GM18517 (cell line): Measurements from ENCODE around the gene PCLO.

Experiments used
- ATAC-seq: cut with Tn5 transposase; IDR thresholded peaks from one replicate; pipeline ENCODE4 v1.9.1; 2021; ENCODE audit warnings: mild to moderate bottlenecking, moderate library complexity; ENCODE audit not compliant: unreplicated experiment

PCLO gene

GRCh38 chr7:82851121-82851520 is 311.6 kb downstream of the PCLO start:
- no peak for ATAC-seq

- no peak for ATAC-seq
Observed at GRCh38 chr7:82841828-82842227, 320.9 kb downstream of the PCLO start.

GRCh38 chr7:82840061-82840460 is 322.6 kb downstream of the PCLO start:
- ATAC-seq = no peak

GRCh38 chr7:82839555-82839954 is 323.1 kb downstream of the PCLO start:
- no peak for ATAC-seq

GRCh38 chr7:82839063-82839462 is 323.6 kb downstream of the PCLO start:
- no peak for ATAC-seq

- no peak for ATAC-seq
Observed at GRCh38 chr7:82838314-82838713, 324.4 kb downstream of the PCLO start.

GRCh38 chr7:82823073-82823472 is 339.6 kb downstream of the PCLO start:
- ATAC-seq = no peak

GRCh38 chr7:82821037-82821436 is 341.6 kb downstream of the PCLO start:
- no peak for ATAC-seq

GRCh38 chr7:82818171-82818570 is 344.5 kb downstream of the PCLO start:
- no peak for ATAC-seq

- no peak for ATAC-seq
Observed at GRCh38 chr7:82816272-82816671, 346.4 kb downstream of the PCLO start.

- peak; percentile 76 for ATAC-seq
Observed at GRCh38 chr7:82810558-82811259, 352.0 kb downstream of the PCLO start.

- ATAC-seq = no peak
Observed at GRCh38 chr7:82808633-82809032, 354.1 kb downstream of the PCLO start.

GRCh38 chr7:82805527-82805960 is 357.1 kb downstream of the PCLO start:
- no peak for ATAC-seq

GRCh38 chr7:82803411-82803810 is 359.3 kb downstream of the PCLO start:
- no peak for ATAC-seq

GRCh38 chr7:82789883-82790609 is 372.6 kb downstream of the PCLO start:
- no peak for ATAC-seq

- no peak for ATAC-seq
Observed at GRCh38 chr7:82778021-82778420, 384.7 kb downstream of the PCLO start.

- ATAC-seq = no peak
Observed at GRCh38 chr7:82762880-82763279, 399.8 kb downstream of the PCLO start.

GRCh38 chr7:82760831-82761230 is 401.9 kb downstream of the PCLO start:
- ATAC-seq = no peak

GRCh38 chr7:82760074-82760473 is 402.6 kb downstream of the PCLO start:
- no peak for ATAC-seq

GRCh38 chr7:82755705-82756551 is 406.8 kb downstream of the PCLO start:
- no peak for ATAC-seq

- ATAC-seq = no peak
Observed at GRCh38 chr7:82750007-82750406, 412.7 kb downstream of the PCLO start.

GRCh38 chr7:82745820-82746219 is 416.9 kb downstream of the PCLO start:
- ATAC-seq = no peak
